GM18511 (cell line): Measurements from ENCODE around the gene ULK4.

Source experiments
- ATAC-seq: cut with Tn5 transposase; IDR thresholded peaks from one replicate; pipeline ENCODE4 v1.9.1; 2021; ENCODE audit warnings: mild to moderate bottlenecking, moderate library complexity; ENCODE audit not compliant: unreplicated experiment

ULK4 gene

DNA sequence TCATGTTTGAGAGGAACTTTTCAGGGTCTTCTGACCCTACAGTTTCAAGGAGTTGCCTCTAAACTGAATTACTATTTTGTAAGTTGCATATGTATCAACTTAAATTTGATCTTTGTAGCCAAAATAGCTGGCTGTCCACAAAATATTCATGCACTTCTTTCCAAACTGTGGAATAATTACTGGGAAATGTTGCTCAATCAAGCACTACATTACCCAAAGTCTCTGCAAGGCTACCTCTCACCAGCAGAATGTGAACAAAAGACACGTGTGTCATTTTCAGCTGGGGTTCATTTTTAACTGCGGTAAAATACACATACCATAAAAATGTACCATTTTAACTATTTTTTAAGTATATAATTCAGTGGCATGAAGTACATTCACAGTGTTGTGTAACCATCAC, 442.2 kb downstream of the ULK4 start:
- no peak for ATAC-seq

DNA sequence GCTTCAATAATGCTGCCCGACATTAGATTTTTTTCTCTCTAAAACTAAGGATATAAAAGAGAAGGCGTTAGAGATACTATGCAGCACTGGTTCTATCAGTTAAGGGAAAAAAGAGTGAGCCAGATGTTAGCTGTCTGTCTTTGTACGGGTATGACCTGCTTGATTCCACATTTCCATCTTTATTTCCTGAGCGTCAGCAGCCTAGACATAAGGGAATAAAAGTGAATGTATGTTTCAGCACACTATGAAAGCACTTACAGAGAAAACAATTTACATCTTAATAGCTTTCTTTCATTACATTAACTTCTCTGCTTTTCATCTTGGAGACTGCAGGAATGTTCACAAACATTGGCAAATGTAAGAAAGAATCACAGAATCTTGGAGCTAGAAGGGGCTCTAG, 443.3 kb downstream of the ULK4 start:
- no peak for ATAC-seq

DNA sequence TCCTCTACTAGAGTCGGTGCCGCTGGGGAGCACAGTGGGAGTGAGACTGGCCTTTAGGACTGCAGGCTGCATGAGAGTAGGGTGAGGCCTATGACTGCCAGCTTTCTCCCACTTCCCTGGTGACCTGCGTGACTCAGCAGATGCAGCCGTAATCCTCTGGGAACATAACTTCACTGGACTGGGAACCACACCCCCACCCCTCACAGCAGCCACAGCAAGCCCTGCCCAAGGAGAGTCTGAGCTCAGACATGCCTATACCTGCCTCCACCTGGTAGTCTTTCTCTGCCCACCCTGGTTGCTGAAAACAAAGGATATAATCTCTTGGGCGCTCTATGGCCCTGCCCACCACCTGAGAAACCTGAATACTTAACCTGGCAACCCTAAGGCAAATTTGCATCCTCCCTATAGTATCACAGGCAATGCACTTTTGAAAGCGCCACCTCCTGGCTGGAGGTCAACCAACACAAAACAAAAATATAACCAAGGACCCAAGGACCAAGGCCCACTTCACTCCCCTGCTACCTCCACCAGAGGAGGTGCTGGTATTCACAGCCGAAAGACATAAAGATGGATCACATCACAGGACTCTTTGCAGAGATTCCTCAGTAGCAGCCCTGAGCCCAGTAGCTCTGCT, 453.7 kb downstream of the ULK4 start:
- no peak for ATAC-seq

GRCh38 chr3:41507336-41508062, 454.4 kb downstream of the ULK4 start:
- no peak for ATAC-seq

DNA sequence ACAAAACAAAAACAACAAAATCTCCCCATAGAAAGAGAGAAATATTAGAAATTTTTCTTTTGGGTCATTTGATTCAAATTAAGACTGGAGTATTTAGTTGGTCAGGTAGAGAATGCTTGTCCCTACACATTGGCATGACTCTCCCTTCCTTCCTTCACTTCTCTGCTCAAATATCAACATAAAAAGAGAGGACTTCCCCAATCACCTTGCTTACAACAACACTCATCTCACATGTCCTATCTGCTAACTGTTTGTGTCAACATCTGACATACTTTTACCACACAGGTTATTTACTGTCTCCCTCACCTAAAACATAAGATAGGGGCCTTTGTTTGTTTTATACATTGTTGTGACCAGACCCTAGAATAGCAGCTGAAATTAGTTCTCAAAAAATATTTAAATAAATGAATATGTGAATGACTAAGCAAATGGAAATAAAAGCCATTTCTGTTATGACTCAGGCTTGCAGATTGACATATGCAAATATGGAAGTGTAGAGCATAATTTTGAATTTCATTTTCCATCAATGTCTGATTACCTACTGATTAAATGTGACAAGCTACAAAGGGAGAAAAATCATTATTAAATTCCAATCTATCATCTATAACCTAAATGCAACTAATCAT, 457.8 kb downstream of the ULK4 start:
- no peak for ATAC-seq

GRCh38 chr3:41502481-41502880, 459.4 kb downstream of the ULK4 start:
- no peak for ATAC-seq

GRCh38 chr3:41502023-41502422, 459.9 kb downstream of the ULK4 start:
- no peak for ATAC-seq

- no peak for ATAC-seq
These were observed 463.1 kb downstream of the ULK4 start for GRCh38 chr3:41498847-41499246.

GRCh38 chr3:41490360-41490759, 471.5 kb downstream of the ULK4 start:
- ATAC-seq: no peak

GRCh38 chr3:41489231-41489630, 472.7 kb downstream of the ULK4 start:
- no peak for ATAC-seq

DNA sequence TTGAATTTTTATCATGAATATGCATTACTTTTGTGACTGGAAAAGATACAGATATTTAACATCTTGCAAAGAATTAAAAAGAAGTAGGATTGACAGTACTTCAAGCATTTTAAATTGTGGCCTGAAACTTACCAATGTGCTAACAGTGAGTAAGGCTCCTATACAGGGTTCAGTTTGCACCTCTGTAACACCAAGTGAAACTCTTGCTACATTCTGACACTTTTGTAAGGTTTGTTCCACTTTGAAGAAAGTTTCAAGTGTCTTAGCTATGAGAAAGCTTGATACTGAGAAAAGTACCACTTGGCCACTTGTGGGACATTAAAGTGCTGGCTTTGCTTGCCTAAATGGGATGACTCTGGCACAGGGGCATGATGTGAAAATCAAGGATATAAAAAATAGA, 473.4 kb downstream of the ULK4 start:
- ATAC-seq: no peak

DNA sequence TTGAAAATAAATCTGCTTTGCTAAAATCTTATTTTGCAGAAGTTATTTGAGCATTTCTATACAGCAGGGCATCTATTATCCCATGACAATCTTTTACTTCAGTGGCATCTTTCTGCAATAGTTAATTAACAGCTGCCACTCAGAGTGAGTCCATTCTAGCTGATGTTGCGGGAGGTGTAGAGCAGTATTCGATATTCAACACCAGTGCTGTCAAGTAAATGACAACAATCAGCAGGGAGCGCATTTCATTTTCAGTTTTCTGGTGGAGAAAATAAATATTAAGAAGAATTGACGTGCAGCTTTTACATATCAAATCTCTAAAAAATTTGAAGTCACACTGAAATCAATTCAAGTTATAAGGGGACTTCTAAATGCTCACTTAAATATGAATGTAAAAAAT, 476.4 kb downstream of the ULK4 start:
- ATAC-seq: no peak

DNA sequence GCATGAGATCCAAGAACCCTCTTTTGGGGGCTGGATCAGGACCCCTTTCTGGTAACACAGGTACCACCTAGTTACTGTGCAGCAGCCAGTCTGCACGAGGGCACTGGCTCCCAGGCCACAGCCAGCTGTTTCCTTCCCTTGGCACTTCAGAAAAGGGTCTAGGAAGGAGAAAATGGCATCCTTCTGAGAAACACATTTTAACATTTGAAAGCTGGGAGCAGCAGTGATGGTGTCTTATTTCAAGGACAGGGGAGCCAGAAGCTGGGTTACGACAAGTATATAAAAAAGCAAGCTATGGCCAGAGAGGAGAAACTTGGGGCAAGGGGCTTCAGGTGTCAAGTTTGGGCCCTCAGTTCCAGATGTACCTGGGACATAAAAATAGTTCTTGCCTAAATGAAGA, 479.8 kb downstream of the ULK4 start:
- ATAC-seq: no peak

GRCh38 chr3:41478278-41478677, 483.6 kb downstream of the ULK4 start:
- no peak for ATAC-seq

DNA sequence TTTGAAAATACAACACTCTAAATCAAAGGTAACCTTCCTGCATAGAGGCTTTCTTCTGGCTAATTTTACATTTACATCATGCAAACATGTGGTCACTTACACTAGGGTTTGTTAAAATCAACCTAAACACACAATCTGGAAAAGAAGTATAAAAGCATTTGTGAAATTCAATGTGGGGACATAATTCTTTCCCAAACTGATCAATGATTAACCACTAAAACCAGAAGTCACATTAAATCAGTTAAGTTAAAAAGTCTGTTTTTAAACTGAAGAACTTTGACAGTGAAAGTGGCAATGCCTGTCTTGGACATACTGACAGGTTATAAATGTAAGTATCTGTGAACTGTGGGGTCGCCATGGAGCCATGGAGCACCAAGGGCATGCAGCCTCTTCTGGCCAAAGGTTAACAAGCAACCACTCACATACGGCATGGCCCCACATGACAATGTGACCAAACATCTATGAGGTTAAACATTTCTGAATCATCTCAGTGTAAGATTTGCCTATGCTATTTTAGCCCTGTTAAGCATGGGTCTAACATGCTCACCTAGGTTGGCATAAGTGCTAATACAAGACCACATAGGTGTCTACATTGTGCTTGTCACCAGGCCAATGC, 484.4 kb downstream of the ULK4 start:
- no peak for ATAC-seq

- no peak for ATAC-seq
These were observed 492.8 kb downstream of the ULK4 start for GRCh38 chr3:41469083-41469482.

DNA sequence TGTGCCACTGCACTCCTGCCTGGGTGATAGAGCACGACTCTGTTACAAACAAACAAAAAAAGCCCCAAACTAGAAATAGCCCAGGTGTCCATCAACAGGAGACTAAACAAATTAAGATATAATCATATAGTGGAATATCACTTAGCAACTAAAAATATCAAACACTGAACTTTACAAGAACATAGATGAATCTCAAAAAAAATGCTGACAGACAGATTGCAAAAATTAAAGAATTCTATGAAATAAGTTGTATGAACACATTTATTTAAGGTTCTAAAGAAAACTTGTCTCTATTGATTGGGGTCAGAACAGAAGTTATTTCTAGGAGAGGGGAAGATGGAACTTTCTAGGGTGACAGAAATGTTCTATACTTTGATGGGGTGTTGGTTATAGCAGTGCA, 494.4 kb downstream of the ULK4 start:
- ATAC-seq: no peak

- ATAC-seq: no peak
These were observed 497.0 kb downstream of the ULK4 start for GRCh38 chr3:41464858-41465257.

DNA sequence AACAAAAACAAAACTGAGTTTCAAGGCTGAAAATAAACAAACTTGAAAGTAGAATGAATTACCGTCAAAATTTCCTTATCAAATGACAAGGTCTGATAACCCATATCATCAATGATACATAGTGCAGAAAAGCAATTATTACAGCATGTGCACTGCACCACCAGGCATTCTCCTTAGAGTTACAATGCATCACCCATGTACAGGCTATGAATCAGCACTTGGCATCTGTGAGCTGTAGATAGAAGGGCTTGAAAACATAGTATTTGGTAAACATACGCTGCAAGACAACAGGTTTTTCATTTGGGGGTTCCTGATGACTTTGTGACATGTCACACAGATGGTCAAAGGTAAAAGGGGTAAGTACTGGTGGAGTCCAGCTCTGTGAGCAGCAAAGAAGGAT, 497.5 kb downstream of the ULK4 start:
- ATAC-seq: no peak

GRCh38 chr3:41462103-41462691, 499.7 kb downstream of the ULK4 start:
- ATAC-seq: no peak

- ATAC-seq: no peak
These were observed 501.2 kb downstream of the ULK4 start for GRCh38 chr3:41460736-41461135.

DNA sequence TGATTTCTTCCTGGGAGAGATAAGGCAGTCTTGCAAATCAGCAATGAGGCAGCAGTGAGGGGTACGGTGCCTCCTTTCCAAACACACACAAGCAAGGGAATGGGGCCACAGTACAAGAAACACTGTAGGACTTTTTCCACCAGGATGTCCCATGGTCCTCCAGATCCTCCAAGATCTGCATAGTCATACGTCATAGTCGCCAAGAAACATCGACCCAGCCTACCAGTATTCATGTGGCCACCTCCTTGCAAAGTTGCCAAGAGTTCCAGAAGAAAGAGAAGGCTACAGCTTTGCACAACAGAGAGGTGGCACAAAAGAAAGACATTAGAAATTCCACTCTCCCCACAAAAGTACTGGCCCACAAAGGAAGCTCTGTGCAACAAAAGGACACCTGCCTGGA, 504.7 kb downstream of the ULK4 start:
- ATAC-seq: no peak
